GM23248 (cell line): ENCODE measurements around the gene KCNQ1OT1. TPM values are rescaled to one million over a fixed set of nuclear protein-coding genes. Genes with fewer than 3 reads are reported as not detected.

Source experiments
- DNase-seq: peaks from one replicate; pipeline ENCODE4 v3.0.0-alpha.2; 2015
- H2AFZ ChIP-seq: fragments of 200-600 bp; sonication (generic); 2 replicates; pipeline ENCODE4 v1.6.1; 2016; ENCODE audit warnings: antibody characterized with exemption
- H3F3A ChIP-seq: fragments of 200-600 bp; sonication (generic); 2 replicates; pipeline ENCODE4 v1.6.1; 2016; ENCODE audit warnings: mild to moderate bottlenecking, antibody characterized with exemption, mixed run types; ENCODE audit not compliant: insufficient read depth
- H3K27ac ChIP-seq: fragments of 200-600 bp; sonication (generic); 2 replicates; pipeline ENCODE4 v1.5.1; 2016; ENCODE audit warnings: mild to moderate bottlenecking
- H3K27me3 ChIP-seq: fragments of 200-600 bp; sonication (generic); replicated peaks from 2 replicates; pipeline ENCODE4 v1.6.1; 2016; ENCODE audit warnings: mild to moderate bottlenecking; ENCODE audit not compliant: insufficient read depth
- H3K36me3 ChIP-seq: fragments of 200-600 bp; sonication (generic); 2 replicates; pipeline ENCODE4 v1.6.1; 2016; ENCODE audit warnings: low read depth, mild to moderate bottlenecking
- H3K4me1 ChIP-seq: fragments of 200-600 bp; sonication (generic); 2 replicates; pipeline ENCODE4 v1.6.1; 2016; ENCODE audit warnings: mild to moderate bottlenecking; ENCODE audit not compliant: insufficient read depth
- H3K4me2 ChIP-seq: fragments of 200-600 bp; sonication (generic); one replicate; pipeline ENCODE4 v1.6.1; 2016; ENCODE audit warnings: mild to moderate bottlenecking; ENCODE audit not compliant: unreplicated experiment
- H3K4me3 ChIP-seq: fragments of 200-600 bp; sonication (generic); 2 replicates; pipeline ENCODE4 v1.5.1; 2016; ENCODE audit warnings: mild to moderate bottlenecking
- H3K79me2 ChIP-seq: fragments of 200-600 bp; sonication (generic); 2 replicates; pipeline ENCODE4 v1.6.1; 2016; ENCODE audit warnings: mild to moderate bottlenecking; ENCODE audit not compliant: insufficient read depth
- H3K9ac ChIP-seq: fragments of 200-600 bp; sonication (generic); 2 replicates; pipeline ENCODE4 v1.6.1; 2016; ENCODE audit warnings: mild to moderate bottlenecking
- H3K9me2 ChIP-seq: fragments of 200-600 bp; sonication (generic); 2 replicates; pipeline ENCODE4 v1.6.1; 2016; ENCODE audit warnings: mixed run types, mild to moderate bottlenecking, moderate library complexity; ENCODE audit not compliant: insufficient read depth
- H3K9me3 ChIP-seq: fragments of 200-600 bp; sonication (generic); one replicate; pipeline ENCODE4 v1.6.1; 2017; ENCODE audit warnings: low read depth
- H4K20me1 ChIP-seq: fragments of 200-600 bp; sonication (generic); 2 replicates; pipeline ENCODE4 v1.6.0; 2016; ENCODE audit not compliant: insufficient read depth
- EZH2 ChIP-seq: fragments of 200-600 bp; sonication (generic); IDR thresholded peaks from 2 replicates; pipeline ENCODE4 v1.6.1; 2018; ENCODE audit warnings: antibody characterized with exemption, mild to moderate bottlenecking; ENCODE audit not compliant: insufficient read depth, poor library complexity, severe bottlenecking
- EZH2phosphoT487 ChIP-seq: fragments of 200-600 bp; sonication (generic); IDR thresholded peaks from 2 replicates; pipeline ENCODE4 v1.6.1; 2018; ENCODE audit warnings: antibody characterized with exemption, moderate library complexity, mild to moderate bottlenecking, low read depth; ENCODE audit not compliant: insufficient read depth
- WGBS, 2 experiments: methylation state at CpG; one replicate each; pipeline ENCODE4 v1.1.6; 2015 to 2017; ENCODE audit warnings: low lambda C conversion rate in 2 of 2, low coverage in 1 of 2; ENCODE audit errors: missing lambda C conversion rate in 2 of 2; 5-methylcytosine and 5-hydroxymethylcytosine counted together
- in situ Hi-C: fragments of 300-500 bp; cut with MboI; formaldehyde crosslinking; loops from 2 replicates; pipeline ENCODE4 v1.15.0; 2020
- polyA plus RNA-seq: library from polyadenylated mRNA; unstranded; fragments of >200 nt; fragmentation: Nextera tagmentation; extraction: Ambion mirVana; gene quantifications from 2 replicates; pipeline ENCODE4 v1.2.1, GENCODE V29; 2016
- total RNA-seq: library from RNA; depleted of rRNA; stranded (reverse); fragments of >200 nt; shearing (Covaris generic); gene quantifications from 2 replicates; pipeline ENCODE4 v1.2.3, GENCODE V29; 2014

Gene KCNQ1OT1
- total and polyA plus RNA-seq, 2 experiments from 2014 or later = 0.49 to 0.86 TPM

DNA sequence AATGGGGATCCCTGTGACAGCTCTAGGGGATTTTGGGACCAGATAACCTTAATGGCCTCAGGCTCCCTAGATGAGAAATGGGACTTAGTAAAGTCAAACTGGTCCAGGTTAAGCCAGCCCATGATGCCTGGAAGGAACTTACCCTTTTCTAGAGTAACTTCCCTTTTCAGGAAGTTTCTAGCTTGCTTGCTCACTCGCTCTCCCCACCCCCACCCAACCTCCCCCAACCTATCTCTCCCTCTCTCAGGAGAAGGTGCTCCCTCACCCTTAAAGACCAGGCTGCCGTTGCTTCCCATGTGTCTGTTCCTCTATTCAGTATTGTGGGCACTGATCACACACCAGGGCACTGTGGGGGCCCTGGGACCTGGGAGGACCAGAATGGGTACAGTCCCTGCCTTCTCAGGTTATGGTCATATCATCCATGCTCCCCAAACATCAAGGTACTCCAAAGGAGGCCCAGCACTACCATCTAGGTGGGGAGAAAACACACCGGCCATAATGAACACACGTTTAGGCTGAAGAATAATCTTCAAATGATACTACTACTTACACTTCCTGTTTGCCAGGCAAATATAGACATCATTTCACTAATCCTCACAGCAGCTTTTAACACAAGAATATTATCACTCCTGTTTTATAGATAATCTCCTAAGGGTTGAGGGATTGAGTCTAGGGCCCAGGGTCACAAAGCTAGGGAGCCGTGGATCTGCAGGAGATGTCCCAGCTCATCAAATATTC, 18.2 kb downstream of the KCNQ1OT1 start:
- DNase-seq = no peak
- H3K36me3 ChIP-seq = no peaks in the 10 kb centered on the region
- TF ChIP-seq EZH2 (no peak), EZH2phosphoT487 (no peak)
- H3K27me3 ChIP-seq = no peaks in the 10 kb centered on the region
- 85 to 88% methylated on average over 4 to 5 of the region's 5 CpGs for WGBS, 2 experiments
- peaks cover 99% of the 10 kb centered on the region for H3K79me2 ChIP-seq
- no peak overlapping the region for H3K4me2 ChIP-seq
- H3K9me3 ChIP-seq = no peaks in the 10 kb centered on the region
- H3K4me1 ChIP-seq = no peaks in the 10 kb centered on the region
- H3K27ac ChIP-seq = no peak overlapping the region
- in situ Hi-C loops = no loop called here
- H3K9ac ChIP-seq = no peak overlapping the region
- no peak overlapping the region for H3K4me3 ChIP-seq
- H3F3A ChIP-seq = no peaks in the 10 kb centered on the region
- 0 out of 2 replicates have a peak, but pooled peaks cover 12% of the 10 kb centered on the region for H4K20me1 ChIP-seq
- no peak overlapping the region for H2AFZ ChIP-seq
- no peaks in the 10 kb centered on the region for H3K9me2 ChIP-seq

- Histone ChIP-seq H3K36me3 (no peaks in the 10 kb centered on the region), H3K4me3 (no peak overlapping the region), H3K9me3 (no peaks in the 10 kb centered on the region), H3K4me1 (no peaks in the 10 kb centered on the region), H3K9me2 (no peaks in the 10 kb centered on the region), H3K27me3 (no peaks in the 10 kb centered on the region), H3F3A (no peaks in the 10 kb centered on the region), H3K27ac (no peak overlapping the region), H4K20me1 (0 out of 2 replicates have a peak, but pooled peaks cover 12% of the 10 kb centered on the region), H3K79me2 (peaks cover 99% of the 10 kb centered on the region), H2AFZ (no peak overlapping the region), H3K9ac (no peak overlapping the region), H3K4me2 (no peak overlapping the region)
- no peak for DNase-seq
- TF ChIP-seq EZH2phosphoT487 = no peak
- no peak for TF ChIP-seq EZH2
- in situ Hi-C loops = no loop called here
- WGBS, 2 experiments = 76% methylated on average over 2 of the region's 2 CpGs
Observed at GRCh38 chr11:2679011-2679676, 20.6 kb downstream of the KCNQ1OT1 start.

- 55 to 68% methylated on average over 1 of the region's 1 CpG for WGBS, 2 experiments
- no peak for DNase-seq
- H3K79me2 ChIP-seq = peaks cover 95% of the 10 kb centered on the region
Observed at GRCh38 chr11:2678396-2678795, 21.4 kb downstream of the KCNQ1OT1 start.

DNA sequence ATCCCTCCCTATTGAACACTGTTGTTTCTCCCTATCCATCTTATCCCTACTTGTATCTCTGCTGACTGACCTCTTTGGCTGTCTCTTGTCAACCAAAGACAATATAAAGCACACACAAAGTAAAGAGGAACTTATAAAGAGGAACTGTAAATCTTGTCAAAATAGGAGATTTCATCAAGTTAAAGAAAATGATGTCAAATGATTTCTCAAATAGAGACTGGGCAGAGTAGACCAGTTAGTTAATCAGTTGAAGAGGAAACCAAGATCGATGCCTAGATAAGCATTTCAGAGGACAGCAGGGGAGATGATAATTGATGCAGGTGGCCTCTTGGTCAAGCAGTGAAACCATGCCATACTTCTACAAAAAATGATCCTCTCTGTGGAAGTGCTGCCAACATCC, 22.7 kb downstream of the KCNQ1OT1 start:
- H3K4me2 ChIP-seq = no peak overlapping the region
- no peak for TF ChIP-seq EZH2
- TF ChIP-seq EZH2phosphoT487 = no peak
- in situ Hi-C loops = no loop called here
- WGBS, 2 experiments = 74 to 88% methylated on average over 1 of the region's 1 CpG
- no peak overlapping the region for H2AFZ ChIP-seq
- H3K4me1 ChIP-seq = no peaks in the 10 kb centered on the region
- H3K27me3 ChIP-seq = no peaks in the 10 kb centered on the region
- no peak overlapping the region for H3K9ac ChIP-seq
- no peaks in the 10 kb centered on the region for H3K36me3 ChIP-seq
- H3K79me2 ChIP-seq = peaks cover 92% of the 10 kb centered on the region
- no peaks in the 10 kb centered on the region for H3K9me3 ChIP-seq
- H3K4me3 ChIP-seq = no peak overlapping the region
- no peak overlapping the region for H3K27ac ChIP-seq
- H3F3A ChIP-seq = no peaks in the 10 kb centered on the region
- DNase-seq = no peak
- 0 out of 2 replicates have a peak, but pooled peaks cover 11% of the 10 kb centered on the region for H4K20me1 ChIP-seq
- no peaks in the 10 kb centered on the region for H3K9me2 ChIP-seq

More at GRCh38 chr11:2678396-2678795, 21.4 kb downstream of the KCNQ1OT1 start:
- Histone ChIP-seq H3K9me3 (no peaks in the 10 kb centered on the region), H3F3A (no peaks in the 10 kb centered on the region), H3K27ac (no peak overlapping the region), H3K36me3 (no peaks in the 10 kb centered on the region), H2AFZ (no peak overlapping the region), H3K4me3 (no peak overlapping the region), H4K20me1 (0 out of 2 replicates have a peak, but pooled peaks cover 12% of the 10 kb centered on the region), H3K27me3 (no peaks in the 10 kb centered on the region), H3K4me2 (no peak overlapping the region), H3K9me2 (no peaks in the 10 kb centered on the region), H3K9ac (no peak overlapping the region), H3K4me1 (no peaks in the 10 kb centered on the region)
- in situ Hi-C loops = no loop called here
- TF ChIP-seq EZH2phosphoT487 (no peak), EZH2 (no peak)
